GM18499 (cell line): ENCODE measurements around the gene PEX1.
"Not testable (repeated sequence)": the region's sequence is repeated elsewhere in the genome, so short reads cannot be mapped to it uniquely, and the experiment has no call there.

ENCODE experiments used
- ATAC-seq: cut with Tn5 transposase; IDR thresholded peaks from one replicate; pipeline ENCODE4 v1.9.1; 2021; ENCODE audit warnings: moderate number of reproducible peaks; ENCODE audit not compliant: insufficient read depth, unreplicated experiment

The PEX1 gene

DNA sequence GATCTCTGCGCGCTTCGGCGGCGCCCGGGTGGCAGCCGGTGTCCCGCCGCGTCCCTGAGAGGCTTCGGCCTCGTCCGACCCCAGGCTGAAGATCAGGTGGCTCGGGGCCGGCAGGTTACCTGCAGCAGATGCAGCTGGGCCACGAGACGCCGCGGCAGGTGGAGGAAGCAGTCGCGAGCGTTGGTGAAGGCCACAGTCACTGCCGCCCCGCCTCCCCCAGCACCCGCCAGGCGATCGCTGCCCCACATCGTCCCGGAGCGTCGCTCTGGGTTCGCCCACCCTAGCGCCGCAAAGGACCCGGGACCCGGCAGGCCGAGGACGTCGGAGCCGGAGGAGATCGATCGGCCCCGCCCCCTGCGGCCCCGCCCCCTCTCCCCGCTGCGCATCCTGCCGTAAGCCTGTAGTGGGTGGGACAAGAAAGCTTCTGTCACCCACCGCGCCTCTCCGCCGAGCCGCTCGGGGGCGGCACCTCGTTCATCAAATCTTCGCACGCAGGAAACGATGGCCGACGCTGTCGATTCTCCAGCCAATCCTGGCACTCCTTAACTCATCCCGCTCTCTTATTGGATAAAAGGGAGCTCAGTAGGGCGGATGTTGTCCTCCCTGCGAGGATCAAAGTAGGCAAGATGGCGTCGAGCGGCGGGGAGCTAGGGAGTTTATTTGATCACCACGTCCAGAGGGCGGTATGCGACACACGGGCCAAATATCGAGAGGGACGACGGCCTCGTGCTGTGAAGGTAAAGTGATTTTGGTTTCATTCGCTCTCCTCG, at the start of gene PEX1, which contains the start of gene RBM48:
TSS of gene PEX1 (minus strand) at position 333 of the 770 bp plus-strand sequence. CDS start at position 248, 85 bp downstream.
TSS of gene RBM48 (plus strand) at position 608 of the 770 bp plus-strand sequence. CDS start at position 627, 19 bp downstream.
- ATAC-seq, result peak; percentile 90

DNA sequence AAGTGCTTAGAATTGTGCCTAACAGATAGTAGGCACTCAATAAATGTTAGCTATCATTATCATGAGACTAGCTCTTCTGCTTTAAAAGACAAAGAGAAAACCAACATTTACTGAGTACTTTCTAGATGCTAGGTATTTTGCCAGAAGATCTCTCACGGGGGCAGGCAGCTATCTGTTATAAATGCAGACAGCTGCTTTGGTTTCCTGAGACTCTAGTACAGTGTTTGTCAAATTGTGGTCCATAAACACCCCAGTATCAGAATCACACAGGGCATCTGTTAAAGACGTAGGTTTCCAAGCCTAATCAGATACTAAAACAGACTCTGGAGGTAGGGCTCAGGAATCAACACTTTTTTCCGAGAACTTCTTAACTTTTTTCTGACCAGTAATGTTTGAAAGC, 48.0 kb upstream of the PEX1 start:
- no peak for ATAC-seq

DNA sequence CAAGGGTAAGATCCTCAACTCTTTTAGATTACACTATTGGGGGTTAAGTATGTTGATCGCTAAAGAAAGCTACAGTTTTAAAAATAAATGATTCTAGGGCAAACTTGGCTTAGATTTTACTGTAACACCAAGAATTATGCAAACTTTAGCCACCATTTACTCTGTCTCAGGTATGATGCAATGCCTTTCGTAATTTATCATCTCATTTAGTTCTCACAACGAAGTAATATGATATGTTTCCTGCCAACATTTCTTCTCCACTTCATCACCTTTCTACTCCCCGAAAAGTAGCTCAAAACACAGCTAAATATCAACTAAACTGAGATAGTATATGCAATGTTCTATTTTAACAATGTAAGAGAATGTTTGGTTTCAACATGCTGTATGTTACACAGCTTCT, 40.8 kb upstream of the PEX1 start:
- no peak for ATAC-seq

DNA sequence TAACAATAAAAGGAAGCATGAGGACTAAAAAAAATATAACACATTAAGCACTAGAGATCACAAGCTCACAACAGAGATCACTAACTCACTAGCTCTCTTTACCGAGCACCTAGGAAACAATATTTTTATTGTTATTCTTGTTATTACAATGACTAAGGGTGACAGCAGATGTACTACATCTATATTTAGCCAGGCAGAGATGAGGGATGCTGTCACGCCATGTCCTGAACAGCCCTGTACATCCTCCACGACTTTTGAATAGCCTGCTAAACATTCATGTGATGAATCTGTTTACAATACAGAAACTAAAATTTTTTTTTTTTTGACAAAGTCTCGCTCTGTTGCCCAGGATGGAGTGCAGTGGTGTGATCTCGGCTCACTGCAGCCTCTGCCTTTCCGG, 39.1 kb upstream of the PEX1 start:
- ATAC-seq, result no peak

DNA sequence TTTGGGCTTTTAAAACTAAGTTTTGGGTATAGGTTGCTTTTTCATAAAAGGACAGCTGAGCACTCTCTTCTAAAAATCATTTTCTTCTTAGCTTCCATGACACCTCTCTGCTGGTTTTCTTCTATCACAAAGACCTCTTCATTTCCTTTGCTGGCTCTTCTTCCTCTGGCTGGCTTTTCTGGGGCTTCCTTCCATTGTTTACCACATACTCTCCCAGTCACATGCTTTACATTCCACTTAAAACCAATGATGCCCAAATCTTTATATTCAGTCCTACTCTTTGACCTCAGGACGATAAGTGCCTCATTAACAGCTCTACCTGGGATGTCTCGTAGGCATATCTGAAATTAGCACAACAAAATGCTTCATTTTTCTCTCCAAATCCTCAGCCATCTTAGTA, 35.0 kb upstream of the PEX1 start:
- no peak for ATAC-seq

DNA sequence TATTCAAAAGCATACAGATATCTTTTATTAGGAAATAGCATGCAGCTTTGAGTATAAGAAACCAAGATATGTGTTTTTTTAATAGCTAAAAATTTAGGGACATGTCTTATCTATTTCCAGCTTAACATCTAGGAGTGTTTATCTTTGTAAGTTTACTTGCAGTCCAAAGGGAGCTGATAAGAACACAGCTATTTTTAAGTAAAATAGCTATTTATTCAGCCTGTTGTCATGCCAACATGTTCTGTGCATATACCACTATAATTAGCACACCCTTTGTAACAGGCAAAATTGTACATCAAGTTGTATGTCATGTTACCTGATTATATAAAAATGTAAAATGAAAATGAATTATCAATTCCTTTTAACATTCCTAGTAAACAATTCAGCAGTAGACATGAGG, 32.3 kb upstream of the PEX1 start:
- ATAC-seq, result no peak

DNA sequence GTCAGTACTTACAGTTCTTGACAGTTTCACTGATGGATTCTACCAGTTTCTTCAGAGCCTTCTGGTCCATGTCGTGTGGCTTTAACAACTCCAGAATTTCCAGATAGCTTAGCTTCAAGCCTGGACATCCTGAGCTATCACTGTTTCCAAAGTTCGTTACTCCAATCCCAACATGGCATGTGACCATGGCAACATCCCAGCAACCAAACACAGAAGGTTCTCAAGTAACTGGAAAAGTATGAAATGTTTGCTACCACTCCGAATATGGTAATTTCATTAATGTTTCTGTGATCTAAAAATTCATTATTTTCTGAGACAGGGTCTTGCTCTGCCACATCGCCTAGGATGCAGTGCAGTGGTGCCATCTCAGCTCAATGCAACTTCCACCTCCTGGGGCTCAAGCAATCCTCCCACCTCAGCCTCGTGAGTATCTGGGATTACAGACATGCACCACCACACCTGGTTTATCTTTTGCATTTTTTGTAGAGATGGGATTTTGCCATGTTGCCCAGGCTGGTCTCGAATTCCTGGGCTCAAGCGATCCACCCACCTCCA, 29.6 kb upstream of the PEX1 start:
- ATAC-seq, result no peak

DNA sequence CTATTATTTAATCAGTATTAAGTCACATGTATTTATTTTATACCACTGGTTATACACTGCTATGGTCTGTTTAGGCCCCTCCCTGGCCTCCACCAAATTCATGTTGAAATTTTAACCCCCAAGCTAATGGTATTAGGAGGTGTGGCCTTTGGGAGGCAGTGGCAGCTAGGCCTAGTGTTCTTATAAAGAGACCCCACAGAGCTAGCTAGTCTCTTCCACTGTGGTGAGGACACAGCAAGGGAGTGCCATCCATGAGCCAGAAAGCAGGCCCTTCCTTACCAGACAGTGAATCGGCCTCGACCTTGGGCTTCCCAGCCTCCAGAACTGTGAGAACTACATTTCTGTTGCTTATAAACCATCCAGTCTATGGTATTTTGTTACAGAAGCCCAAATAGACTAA, 28.9 kb upstream of the PEX1 start:
- ATAC-seq, result no peak

DNA sequence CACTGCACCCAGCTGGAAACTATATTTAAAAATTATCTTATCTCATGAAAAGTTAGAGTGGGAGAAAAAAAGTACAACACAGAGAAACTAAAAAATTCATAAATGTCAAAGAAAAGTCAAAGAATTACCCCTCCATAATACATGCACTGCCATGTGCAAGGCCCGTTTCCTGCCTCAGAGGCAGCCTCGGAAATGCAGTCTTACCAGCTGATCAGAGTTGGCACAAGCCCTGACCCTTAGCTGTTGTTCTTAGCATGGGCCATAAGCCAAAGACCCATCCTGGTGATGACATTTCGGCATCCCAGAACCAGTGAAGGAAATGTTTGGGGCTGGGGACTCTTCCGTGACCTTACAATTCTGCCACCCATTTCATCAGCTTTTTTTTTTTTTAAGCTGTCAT, 21.9 kb upstream of the PEX1 start:
- no peak for ATAC-seq

DNA sequence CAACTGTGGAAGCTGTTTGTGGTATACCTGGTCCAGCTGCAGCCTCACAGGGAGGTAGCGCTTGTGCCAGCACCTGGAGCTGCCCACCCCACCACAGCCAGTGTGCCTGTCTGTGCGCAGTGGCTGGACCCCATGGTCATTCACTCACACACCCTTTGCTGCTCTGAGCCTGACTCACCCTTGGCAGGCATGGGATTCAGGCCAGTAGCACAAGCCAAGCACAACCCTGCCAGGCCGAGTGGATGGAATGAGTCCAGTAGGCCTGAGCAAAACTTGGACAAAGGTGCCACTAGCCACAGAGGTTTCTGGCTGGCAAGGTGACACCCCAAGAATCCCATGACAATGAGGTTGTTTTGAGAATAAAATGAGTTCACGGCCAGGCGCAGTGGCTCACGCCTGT, 19.3 kb upstream of the PEX1 start:
- ATAC-seq, result no peak

DNA sequence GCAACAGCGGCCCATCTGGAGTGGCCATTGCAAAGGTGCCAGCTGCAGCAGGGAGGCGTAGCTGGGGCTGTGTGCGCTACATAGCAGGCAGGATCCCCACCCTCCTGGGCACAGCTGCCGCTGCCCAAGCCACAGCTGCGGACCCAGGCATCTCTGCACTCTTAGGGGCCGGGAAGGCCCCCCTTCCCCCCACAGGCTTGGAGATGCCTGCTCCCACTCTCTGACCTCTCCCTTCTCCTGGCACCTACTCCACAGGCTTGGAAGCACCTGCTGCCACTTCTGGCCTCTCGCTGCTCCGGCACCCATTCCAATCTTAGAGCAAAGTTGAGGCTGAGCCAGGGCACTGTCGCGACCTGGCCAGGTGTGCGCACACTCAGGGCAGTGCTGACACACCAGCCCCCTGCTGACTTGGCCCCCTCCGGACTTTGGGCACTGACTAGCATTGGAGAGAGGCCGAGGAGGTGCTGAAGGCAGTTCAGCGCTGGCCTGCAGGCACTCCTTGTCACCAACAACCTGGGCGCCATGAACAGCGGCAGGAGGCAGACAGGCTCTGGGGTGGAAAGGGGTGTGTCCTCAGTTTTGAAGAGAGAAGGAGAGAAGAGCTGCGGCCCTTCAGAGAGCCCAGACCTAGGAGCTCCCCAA, 18.7 kb upstream of the PEX1 start:
- ATAC-seq, result no peak

DNA sequence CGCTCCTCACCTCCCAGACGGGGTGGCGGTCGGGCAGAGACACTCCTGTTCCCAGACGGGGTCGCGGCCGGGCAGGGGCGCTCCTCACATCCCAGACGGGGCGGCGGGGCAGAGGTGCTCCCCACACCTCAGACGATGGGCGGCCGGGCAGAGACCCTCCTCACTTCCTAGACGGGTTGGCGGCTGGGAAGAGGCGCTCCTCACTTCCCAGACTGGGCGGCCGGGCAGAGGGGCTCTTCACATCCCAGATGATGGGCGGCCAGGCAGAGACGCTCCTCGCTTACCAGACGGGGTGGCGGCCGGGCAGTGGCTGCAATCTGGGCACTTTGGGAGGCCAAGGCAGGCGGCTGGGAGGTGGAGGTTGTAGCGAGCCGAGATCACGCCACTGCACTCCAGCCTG, 16.8 kb upstream of the PEX1 start:
- ATAC-seq, result not testable (repeated sequence)

DNA sequence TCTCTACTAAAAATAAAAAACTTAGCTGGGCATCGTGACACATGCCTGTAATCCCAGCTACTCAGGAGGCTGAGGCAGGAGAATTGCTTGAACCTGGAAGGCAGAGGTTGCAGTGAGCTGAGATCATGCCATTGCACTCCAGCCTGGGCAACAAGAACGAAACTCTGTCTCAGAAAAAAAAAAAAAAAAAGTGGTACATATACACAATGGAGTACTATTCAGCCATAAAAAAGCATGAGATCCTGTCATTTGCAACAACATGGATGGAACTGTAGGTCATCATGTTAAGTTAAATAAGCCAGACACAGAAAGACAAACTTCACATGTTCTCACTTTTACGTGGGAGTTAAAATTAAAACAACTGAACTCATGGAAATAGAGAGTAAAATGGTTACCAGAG, 15.2 kb upstream of the PEX1 start:
- not testable (repeated sequence) for ATAC-seq

DNA sequence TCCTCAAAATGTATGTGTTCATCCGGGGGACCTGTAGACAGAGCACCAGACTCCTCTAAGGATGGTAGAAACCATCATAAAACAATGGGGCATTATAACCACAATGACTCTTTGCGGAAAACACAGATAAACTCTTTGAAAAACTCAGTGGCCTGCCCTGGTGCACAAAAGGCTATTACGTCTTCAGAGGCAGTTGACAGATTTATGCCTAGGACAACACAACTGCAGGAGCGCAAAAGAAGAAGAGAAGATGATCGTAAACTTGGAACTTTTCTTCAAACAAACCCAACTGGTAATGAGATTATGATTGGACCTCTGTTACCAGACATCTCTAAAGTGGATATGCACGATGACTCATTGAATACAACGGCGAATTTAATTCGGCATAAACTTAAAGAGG, 6.3 kb upstream of the PEX1 start:
- no peak for ATAC-seq

DNA sequence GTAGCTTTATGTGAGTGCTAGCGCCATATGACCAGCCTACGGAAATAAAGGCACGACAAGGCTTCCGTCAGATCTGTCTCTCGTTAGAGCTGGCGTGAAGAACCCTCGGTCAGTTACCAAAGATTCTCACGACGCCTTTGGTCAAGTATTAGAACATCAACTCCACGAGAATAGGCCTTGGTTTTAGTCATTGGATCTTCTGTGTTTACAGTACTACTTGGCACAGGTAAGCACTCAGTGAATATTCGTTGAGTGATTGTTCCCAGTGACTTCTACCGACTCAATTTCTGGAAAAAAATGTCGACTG, 591 bp upstream of the PEX1 start:
- ATAC-seq, result no peak

DNA sequence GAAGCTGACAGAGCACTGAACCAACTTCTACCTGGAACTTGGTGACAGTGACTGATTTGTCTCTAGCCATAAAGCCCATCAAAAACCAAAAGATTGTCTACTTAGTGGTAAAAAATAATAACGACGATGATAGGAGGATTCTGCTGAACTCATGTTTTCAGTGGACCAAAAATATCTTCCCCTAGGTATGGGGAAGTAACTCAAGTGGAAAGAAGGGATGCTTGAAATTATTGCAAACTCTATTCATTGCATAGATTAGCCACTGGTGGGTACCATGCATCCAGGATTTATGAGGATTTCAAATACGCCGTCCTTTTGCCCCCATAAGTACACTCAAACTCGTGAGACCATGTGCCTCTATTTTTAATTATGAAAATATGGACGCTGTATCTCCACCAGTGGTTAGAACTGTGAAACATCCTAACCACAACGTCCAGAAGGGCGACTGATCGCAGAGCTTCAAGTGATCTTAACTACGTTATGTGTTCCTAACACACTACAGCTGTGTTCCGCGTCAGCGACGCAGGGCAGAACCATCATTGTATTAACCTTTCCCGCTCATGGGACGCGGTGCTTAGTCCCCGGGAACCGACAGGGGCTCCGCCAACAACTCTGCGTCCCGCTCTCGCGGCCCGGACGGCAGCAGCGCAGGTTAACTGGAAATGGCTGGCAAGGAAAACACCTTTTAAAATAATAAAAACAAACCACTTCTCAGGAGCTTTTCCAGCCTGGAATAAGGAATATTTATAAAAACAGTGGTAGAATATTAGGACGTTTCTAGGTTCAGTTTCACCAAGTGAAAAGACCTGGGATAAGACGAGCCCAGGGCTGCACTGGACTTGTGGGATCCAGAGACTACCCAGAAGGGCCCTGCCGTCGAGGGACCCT, 776 bp downstream of the PEX1 start:
- peak; percentile 23 for ATAC-seq

DNA sequence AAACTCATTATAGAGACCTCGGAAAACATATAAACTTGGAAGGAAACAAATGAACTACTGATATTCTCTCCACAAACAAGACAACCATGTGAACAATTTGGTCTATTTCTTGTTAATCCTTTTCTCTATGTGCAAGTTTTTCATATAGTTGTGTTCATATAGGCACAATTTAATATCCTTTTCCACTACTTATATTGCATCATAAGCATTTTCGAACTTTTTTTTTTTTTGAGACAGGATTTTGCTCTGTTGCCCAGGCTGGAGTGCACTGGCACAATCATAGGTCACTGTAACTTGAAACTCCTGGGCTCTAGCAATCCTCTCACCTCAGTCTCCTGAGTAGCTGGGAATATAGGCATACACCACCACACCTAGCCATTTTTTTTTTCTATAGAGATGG, 5.2 kb downstream of the PEX1 start:
- ATAC-seq, result no peak

DNA sequence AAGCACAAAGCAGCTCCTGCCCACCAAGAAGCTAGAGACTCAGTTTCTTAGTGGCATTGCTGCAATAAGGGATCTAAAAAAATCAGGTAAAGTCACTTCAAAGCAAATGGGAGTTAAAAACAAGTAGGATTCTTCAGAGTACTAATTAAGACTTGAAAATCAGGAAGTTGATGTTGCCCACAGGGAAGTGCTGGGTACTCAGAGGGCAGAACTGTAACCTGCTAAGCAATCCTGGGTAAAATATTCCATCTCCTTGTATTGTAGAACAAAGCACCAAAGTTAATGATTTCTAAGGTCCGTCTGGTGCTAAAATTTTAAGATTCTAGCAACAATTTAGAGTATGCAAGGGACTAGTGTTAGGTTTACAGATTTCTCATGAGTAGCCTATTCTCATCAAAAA, 8.3 kb downstream of the PEX1 start:
- ATAC-seq, result no peak

DNA sequence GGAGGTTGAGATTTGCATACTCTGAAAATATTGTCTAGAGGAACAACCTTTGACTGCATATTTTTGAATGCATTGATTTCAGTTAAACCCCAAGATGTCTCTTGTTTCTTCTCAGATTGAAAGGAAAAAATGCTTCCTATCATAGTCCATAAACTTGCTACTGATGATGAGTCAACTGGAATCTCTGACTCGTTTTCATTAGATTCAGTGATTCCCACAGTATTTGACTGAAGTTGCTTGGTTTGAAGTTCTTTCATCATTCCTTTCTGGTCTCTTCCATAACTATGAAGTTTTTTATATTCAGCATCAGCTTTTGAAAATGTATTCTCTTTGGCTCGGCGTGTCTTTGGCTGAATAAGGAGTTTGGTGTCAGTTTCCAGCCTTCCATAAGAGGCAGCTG, 10.7 kb downstream of the PEX1 start:
- ATAC-seq, result no peak

DNA sequence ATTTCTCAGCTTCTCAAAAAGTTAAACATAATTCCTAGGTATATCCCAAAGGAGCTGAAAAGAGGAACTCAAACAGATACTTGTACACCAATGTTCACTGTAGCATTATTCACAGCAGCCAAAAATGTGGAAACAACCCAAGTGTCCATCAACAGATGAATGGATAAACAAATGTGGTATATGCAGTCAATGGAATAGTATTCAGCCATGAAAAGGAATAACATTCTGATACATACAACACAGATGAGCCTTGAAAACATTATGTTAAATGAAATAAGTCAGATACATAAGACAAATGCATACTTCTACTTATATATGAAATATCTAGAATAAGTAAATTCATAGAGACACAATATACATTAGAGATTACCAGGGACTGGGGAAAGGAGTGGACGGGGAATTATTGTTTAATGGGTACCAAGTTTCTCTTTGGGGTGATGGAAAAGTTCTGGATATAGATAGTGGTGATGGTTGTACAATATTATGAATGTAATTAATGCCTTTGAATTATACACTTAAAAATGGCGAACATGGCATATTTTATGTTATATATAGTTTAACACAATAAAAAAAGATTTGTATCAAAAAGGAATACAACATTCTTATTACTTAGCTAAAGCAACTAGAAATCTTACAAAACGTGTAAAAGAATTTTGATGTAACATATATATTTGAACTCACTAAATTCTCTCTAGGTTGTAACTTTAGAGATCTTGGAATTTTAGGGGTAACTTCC, 15.0 kb downstream of the PEX1 start:
- ATAC-seq, result no peak
